Naive B cell (primary cell): ENCODE data around the gene CCDC71L. TPM values are rescaled to one million over a fixed set of nuclear protein-coding genes. Genes with fewer than 3 reads are reported as not detected.
A peak's percentile ranks its signal among the peaks of the same experiment; 100 is the strongest.
"Not testable (repeated sequence)": the region's sequence is repeated elsewhere in the genome, so short reads cannot be mapped to it uniquely, and the experiment has no call there.

Experiments
- ATAC-seq, 2 donors: fragments of 150-1000 bp; cut with Tn5 transposase; 2 replicates each; pipeline ENCODE4 v1.10.0; 2021; ENCODE audit warnings: low read depth in 2 of 2, mild to moderate bottlenecking in 2 of 2, moderate library complexity in 2 of 2
- DNase-seq: peaks from one replicate; pipeline ENCODE4 v3.0.0; 2022
- H3K27ac Mint-ChIP-seq, 6 donors: one replicate each; pipeline ENCODE4 v1.8.0; 2020 to 2022; ENCODE audit warnings: mild to moderate bottlenecking in 6 of 6, mixed read lengths in 6 of 6, moderate library complexity in 5 of 6, inconsistent platforms in 2 of 6
- H3K27me3 Mint-ChIP-seq, 3 donors: one replicate each; pipeline ENCODE4 v1.8.0; 2021 to 2022; ENCODE audit warnings: mixed read lengths in 3 of 3, mild to moderate bottlenecking in 1 of 3
- H3K36me3 Mint-ChIP-seq, 2 donors: one replicate each; pipeline ENCODE4 v1.8.0; 2020 to 2022; ENCODE audit warnings: mixed read lengths in 2 of 2, inconsistent platforms in 1 of 2, mild to moderate bottlenecking in 1 of 2
- H3K4me1 Mint-ChIP-seq, 3 donors: one replicate each; pipeline ENCODE4 v1.8.0; 2020 to 2022; ENCODE audit warnings: mixed read lengths in 3 of 3, inconsistent platforms in 1 of 3, mild to moderate bottlenecking in 1 of 3, moderate library complexity in 1 of 3
- H3K4me3 Mint-ChIP-seq, 8 donors: one replicate each; pipeline ENCODE4 v1.8.0; 2020 to 2022; ENCODE audit warnings: mild to moderate bottlenecking in 8 of 8, mixed read lengths in 8 of 8, moderate library complexity in 8 of 8, inconsistent platforms in 2 of 8
- H3K9me3 Mint-ChIP-seq, 7 donors: one replicate each; pipeline ENCODE4 v1.8.0; 2020 to 2022; ENCODE audit warnings: mixed read lengths in 7 of 7, mild to moderate bottlenecking in 5 of 7, inconsistent platforms in 2 of 7, moderate library complexity in 1 of 7
- polyA plus RNA-seq, 6 donors: library from polyadenylated mRNA; unstranded; fragments of 300-500 nt; fragmentation: Illumina TruSeq; gene quantifications; one replicate each; pipeline ENCODE4 v1.2.3, GENCODE V29; 2021; ENCODE audit warnings: low read depth in 6 of 6

The CCDC71L gene
- 10 to 100 TPM in 1 of 6 donors, 1 to 10 TPM in 5; 6.9 to 11.1 (median 8.8) TPM for polyA plus RNA-seq

DNA sequence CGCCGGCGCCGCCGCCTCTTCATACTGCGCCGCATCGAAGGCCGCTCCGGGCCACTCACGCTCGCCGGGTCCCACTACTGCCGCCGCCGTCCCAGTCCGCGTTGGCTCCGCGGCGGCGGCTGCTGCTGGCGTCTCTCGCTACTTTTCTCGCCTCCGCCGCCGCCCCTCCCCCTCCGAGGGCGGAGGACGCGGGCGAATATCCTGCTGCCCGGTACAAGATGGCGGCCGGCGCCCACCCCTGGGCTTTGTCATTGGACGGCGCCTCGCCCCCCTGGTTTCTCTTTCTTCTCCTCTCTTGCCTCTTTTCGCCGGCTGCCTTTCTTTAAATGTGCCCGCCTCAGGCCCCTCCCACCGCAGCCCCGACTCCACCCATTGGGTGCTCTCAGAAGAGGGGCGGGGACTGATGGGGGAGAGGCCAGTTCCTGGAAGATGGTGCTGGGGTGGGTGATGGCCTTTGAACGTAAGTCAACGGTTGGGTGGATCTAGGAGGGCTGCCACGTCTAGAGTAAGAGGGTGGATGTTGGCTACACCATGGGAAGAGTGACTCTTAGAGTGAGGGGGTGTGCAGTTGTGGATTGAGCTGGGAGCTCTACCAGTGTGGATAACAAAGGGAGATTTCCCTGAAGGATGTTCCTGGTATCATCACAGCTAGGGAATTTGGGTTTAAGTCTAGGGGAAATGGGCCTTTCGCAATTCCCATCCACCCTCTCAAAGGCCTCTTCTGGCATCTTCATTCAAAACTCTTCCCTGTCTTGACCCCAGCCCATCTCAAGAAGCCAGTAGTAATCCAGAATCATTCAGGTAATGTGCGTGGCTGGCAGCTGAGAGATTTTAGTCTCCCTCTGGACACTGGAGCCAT lies at the start of gene CCDC71L:
Gene CCDC71L, minus strand, starts transcription at position 297 of the 859 bp plus-strand sequence. Its CDS starts 262 bp downstream, at position 35.
- no peaks in the 10 kb centered on the region for H3K27me3 Mint-ChIP-seq
- DNase-seq (peak; percentile 94), ATAC-seq (peak; percentile 78 to 80)
- H3K9me3 Mint-ChIP-seq: peaks cover 0 to 5% (median 2%) of the 10 kb centered on the region in 7 donors
- H3K4me1 Mint-ChIP-seq: peaks cover 11 to 25% (median 17%) of the 10 kb centered on the region in 3 donors
- no peaks in the 10 kb centered on the region for H3K36me3 Mint-ChIP-seq
- peak within 1 kb of the TSS; percentile 82 to 98 (median 94) for H3K4me3 Mint-ChIP-seq
- H3K27ac Mint-ChIP-seq: peak within 1 kb of the TSS; percentile 89 to 96 (median 92)

DNA sequence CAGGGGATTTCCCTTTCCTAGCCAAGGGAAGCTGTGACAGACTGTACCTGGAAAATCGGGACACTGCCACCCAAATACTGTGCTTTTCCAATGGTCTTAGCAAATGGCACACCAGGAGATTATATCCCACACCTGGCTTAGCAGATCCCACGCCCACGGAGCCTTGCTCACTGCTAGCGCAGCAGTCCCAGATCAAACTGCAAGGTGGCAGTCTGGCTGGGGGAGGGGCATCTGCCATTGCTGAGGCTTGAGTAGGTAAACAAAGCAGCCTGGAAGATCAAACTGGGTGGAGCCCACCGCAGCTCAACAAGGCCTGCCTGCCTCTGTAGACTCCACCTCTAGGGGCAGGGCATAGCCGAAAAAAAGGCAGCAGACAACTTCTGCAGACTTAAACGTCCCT lies 48.6 kb upstream of the CCDC71L start:
- H3K9me3 Mint-ChIP-seq, ATAC-seq, DNase-seq, H3K27ac Mint-ChIP-seq, H3K27me3 Mint-ChIP-seq, H3K4me1 Mint-ChIP-seq, H3K36me3 Mint-ChIP-seq, H3K4me3 Mint-ChIP-seq: not testable (repeated sequence)

DNA sequence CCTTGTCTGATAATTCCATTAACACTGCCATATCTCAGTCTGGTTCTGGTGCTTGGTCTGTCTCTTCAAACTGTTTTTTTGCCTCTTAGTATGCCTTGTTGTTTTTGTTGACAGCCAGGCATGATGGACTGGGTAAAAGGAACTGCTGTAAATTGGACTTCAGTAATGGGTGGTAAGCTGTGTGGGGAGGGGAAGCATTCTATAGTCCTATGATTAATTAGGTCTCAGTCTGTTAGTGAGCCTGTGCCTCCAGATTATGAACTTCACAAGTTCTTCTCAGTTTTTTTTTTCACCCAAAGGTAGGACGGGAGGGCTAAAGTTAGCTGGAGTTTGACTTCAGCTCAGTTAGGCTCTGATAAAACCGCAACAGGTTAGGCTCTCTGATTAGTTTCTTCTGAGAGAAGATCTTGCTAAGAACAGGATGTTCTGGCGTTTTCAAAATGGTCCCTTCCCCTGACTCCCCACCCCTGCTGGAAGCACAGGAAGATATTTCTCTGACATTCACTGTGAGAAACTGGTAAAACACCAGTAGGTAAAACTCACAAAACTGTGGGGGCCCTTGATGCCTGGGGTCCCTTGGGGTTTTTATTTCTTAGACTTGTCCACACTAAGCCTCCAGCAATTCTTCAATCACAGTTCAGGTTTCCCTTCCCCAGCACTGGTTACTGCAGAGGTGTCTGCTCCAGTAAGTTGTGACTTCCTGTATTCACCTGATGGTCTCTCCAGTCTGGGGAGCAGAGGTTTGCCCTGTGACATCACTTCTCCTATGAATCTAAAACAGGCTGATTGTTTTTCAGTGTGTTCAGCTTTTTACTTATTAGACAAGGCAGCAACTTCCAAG lies 43.3 kb upstream of the CCDC71L start:
- Mint-ChIP-seq H3K27me3 (no peaks in the 10 kb centered on the region), H3K4me3 (no peak overlapping the region), H3K9me3 (peaks cover 0 to 2% (median 0%) of the 10 kb centered on the region in 7 donors), H3K4me1 (peaks cover 0 to 6% (median 3%) of the 10 kb centered on the region in 3 donors), H3K27ac (peak overlapping the region in 3 of 6 donors; percentile 11 to 66 (median 54)), H3K36me3 (no peaks in the 10 kb centered on the region)
- DNase-seq (peak; percentile 17), ATAC-seq (peak; percentile 86 to 96)

DNA sequence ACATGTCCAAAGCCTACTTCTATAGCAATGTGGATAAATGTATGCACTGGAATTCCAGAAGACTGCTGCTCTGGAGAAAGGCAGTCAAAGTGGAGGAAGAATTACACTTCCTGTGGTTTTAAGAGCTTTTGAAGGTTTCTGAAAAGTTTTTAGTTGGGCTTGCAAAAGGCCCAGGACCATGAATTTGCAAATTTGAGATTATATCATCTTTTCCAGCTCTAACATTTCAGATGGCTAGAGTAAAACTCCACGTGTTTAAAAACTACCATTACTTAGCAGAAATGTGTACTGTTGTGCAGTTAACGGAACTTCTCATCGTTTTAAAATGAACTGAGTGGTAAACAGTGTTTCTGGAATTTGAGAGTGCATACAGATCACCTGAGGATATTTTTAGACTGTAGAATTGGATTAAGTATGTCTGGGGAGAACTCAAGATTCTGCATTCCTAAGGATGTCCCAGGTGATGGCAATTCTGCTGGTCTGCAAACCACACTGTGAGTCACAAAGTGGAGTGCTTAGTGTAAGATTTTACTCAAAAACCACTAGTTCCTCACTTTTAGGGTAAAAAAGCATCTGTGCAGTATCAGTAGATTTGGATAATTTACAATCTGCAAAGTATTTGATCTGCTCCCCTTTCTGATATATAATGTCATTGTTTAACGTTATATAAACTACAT lies 32.9 kb upstream of the CCDC71L start:
- H3K4me1 Mint-ChIP-seq: no peaks in the 10 kb centered on the region
- no peak overlapping the region for H3K27ac Mint-ChIP-seq
- H3K4me3 Mint-ChIP-seq: no peak overlapping the region
- H3K27me3 Mint-ChIP-seq: no peaks in the 10 kb centered on the region
- peaks cover 0 to 4% (median under 1%) of the 10 kb centered on the region in 7 donors for H3K9me3 Mint-ChIP-seq
- ATAC-seq (no peak), DNase-seq (no peak)
- no peaks in the 10 kb centered on the region for H3K36me3 Mint-ChIP-seq

DNA sequence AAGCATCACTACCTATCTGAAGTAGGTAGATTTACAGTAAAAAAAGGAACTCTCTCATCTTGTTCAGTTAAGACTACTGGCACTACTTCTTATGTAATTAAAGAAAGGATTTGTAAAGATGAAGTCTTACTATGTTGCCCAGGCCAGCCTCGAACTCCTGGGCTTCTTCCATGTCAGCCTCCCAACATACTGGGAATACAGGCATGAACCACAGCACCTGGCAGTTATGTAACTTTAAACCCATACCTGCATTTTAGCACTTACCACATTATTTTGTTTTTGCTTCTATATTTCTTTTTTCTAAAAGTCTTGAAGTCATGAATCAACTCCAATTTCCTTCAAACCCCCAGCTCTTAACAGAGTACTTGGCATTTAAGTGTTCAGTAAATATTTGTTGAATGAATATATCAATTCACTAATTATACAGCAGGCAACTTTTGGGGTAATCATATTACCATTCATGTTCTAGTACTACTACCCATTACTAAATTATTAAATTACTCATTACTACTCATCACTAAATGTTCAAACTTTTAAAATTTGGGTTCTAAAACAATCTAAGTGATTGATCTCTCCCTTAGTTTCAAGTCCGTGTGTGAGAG lies 31.6 kb upstream of the CCDC71L start:
- Mint-ChIP-seq H3K36me3 (peaks cover 0 to 7% of the 10 kb centered on the region in 2 donors), H3K27ac (no peak overlapping the region), H3K9me3 (peaks cover 0 to 13% (median 7%) of the 10 kb centered on the region in 7 donors), H3K4me1 (no peaks in the 10 kb centered on the region), H3K27me3 (no peaks in the 10 kb centered on the region), H3K4me3 (no peak overlapping the region)
- DNase-seq (no peak), ATAC-seq (no peak)

DNA sequence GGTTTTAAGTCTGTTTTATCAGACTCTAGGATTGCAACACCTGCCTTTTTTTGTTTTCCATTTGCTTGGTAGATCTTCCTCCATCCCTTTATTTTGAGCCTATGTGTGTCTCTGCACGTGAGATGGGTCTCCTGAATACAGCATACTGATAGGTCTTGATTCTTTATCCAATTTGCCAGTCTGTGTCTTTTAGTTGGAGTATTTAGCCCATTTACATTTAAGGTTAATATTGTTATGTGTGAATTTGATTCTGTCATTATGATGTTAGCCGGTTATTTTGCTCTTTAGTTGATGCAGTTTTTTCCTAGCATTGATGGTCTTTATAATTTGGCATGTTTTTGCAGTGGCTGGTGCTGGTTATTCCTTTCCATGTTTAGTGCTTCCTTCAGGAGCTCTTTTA lies 27.2 kb upstream of the CCDC71L start:
- H3K27ac Mint-ChIP-seq, H3K36me3 Mint-ChIP-seq, DNase-seq, H3K27me3 Mint-ChIP-seq, ATAC-seq, H3K4me1 Mint-ChIP-seq, H3K4me3 Mint-ChIP-seq: not testable (repeated sequence)
- peaks cover 0 to 21% (median 10%) of the 10 kb centered on the region in 7 donors for H3K9me3 Mint-ChIP-seq

DNA sequence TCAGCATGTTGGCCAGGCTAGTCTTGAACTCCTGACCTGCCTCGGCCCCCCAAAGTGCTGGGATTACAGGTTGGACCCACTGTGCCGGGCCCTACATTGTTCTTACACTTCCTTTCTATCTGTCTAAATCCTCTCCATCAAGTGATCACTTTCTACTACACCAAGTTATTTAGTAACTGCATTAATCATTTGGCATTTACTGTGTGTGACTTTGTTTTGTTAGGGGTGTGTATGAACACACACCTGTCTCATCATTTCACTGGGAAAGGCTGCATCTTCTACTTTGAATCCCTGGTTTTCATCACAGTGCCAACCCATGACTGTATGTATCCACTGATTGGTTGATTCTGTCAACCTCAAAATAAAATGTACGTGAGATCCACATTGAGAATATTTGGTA lies 23.0 kb upstream of the CCDC71L start:
- H3K36me3 Mint-ChIP-seq: peaks cover 0 to 7% of the 10 kb centered on the region in 2 donors
- no peak overlapping the region for H3K27ac Mint-ChIP-seq

DNA sequence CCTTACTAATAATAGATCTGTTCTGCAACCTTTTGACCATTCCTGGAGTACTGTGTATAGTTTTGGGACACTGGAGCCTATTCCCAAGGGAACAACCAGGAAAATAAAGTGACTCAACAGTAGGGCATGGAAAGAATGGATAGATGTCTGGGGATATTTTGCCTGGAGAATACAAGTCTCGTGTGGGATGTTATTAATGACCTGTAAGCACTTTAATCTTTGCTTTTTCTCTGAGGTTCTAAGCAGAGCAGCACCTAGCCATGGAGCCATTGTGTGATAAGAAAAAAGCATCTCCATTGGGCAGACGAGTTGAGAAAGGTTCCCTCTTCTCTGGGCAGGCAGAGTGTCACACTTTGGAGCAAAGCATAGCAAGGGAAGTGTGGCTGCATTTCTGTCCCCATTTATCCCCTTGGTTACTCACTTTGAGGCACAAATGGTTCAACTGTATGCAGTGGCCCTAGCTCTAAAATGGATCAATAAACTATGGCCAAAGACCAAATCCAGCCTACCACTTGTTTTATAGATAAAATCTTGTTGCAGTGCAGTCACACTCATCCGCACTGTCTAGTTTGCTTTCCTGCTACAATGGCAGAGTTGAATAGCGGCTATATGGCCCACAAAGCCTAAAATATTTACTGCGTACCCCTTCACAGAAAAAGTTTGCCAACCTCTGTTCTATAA lies 21.0 kb upstream of the CCDC71L start:
- ATAC-seq (no peak), DNase-seq (no peak)
- Mint-ChIP-seq H3K4me1 (peaks cover 3 to 9% (median 4%) of the 10 kb centered on the region in 3 donors), H3K4me3 (no peak overlapping the region), H3K9me3 (peaks cover 0 to 10% (median 2%) of the 10 kb centered on the region in 7 donors), H3K27ac (no peak overlapping the region), H3K27me3 (no peaks in the 10 kb centered on the region), H3K36me3 (no peaks in the 10 kb centered on the region)

More for the DNA sequence above, 23.0 kb upstream of the CCDC71L start:
- Mint-ChIP-seq H3K27me3 (no peaks in the 10 kb centered on the region), H3K9me3 (peaks cover 0 to 21% (median 10%) of the 10 kb centered on the region in 7 donors), H3K4me3 (no peak overlapping the region), H3K4me1 (peaks cover 3 to 5% (median 4%) of the 10 kb centered on the region in 3 donors)
- ATAC-seq (no peak), DNase-seq (no peak)

DNA sequence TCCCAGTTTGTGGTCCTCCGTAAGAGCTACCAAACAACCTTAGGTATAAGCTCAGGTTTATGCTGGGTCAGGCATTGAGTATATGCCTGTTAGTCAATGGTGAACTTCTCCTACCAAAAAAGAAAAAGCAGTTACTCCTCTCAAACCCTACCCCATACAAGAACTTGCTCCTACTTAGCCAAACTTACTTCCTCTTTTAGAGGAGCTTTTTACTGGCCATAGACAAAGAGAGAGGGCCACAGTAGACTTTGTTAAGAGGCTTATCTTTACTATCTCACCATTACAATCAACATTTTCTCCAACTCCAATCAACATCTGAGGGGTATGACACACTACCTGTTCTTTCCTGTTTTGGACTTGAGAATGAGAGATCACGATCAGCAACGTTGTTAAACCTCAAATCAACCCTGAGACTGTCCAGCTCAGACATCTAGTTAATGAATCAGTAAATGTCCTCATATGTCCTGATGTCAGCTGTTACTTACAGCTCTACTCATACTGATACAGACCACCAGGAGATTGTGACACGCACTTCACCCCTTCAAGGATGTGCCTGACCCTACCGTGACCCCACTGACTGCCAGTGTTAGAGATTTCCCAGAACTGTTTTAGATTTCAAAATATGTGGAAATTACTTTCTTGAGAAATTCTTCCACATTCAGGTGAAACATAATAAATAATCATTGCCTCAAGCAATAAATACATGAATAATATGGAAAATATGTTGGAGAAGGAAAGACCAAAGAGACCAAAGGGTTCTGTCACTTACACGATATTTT lies 18.4 kb upstream of the CCDC71L start:
- peaks cover 7 to 9% (median 8%) of the 10 kb centered on the region in 3 donors for H3K4me1 Mint-ChIP-seq
- no peak for DNase-seq
- no peaks in the 10 kb centered on the region for H3K36me3 Mint-ChIP-seq
- H3K27ac Mint-ChIP-seq: no peak overlapping the region
- peak; percentile 30 to 36 for ATAC-seq
- no peaks in the 10 kb centered on the region for H3K27me3 Mint-ChIP-seq
- H3K9me3 Mint-ChIP-seq: peaks cover 0 to 4% (median 0%) of the 10 kb centered on the region in 7 donors
- no peak overlapping the region for H3K4me3 Mint-ChIP-seq

DNA sequence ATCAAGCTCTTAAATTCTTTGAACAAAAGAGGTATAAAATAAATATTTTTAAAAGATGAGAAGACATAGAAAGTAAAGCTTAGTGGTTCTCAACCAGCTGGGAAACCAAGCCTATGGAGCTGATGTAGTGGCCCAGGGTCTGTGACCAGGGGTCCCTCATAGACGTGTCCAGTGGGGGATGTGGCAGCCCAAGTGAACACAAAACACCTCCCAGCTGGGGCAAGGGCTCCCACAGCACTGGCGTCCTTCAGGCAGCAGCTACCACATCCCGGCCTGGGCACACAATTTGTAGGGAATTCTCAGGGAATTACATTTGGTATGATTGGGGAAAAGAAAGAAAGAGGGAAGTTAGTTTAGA lies 17.8 kb upstream of the CCDC71L start:
- DNase-seq (no peak), ATAC-seq (no peak)
- no peak overlapping the region for H3K27ac Mint-ChIP-seq
- H3K9me3 Mint-ChIP-seq: peaks cover 0 to 4% (median 0%) of the 10 kb centered on the region in 7 donors
- H3K27me3 Mint-ChIP-seq: no peaks in the 10 kb centered on the region
- no peak overlapping the region for H3K4me3 Mint-ChIP-seq
- no peaks in the 10 kb centered on the region for H3K36me3 Mint-ChIP-seq
- H3K4me1 Mint-ChIP-seq: peaks cover 7 to 9% (median 8%) of the 10 kb centered on the region in 3 donors

DNA sequence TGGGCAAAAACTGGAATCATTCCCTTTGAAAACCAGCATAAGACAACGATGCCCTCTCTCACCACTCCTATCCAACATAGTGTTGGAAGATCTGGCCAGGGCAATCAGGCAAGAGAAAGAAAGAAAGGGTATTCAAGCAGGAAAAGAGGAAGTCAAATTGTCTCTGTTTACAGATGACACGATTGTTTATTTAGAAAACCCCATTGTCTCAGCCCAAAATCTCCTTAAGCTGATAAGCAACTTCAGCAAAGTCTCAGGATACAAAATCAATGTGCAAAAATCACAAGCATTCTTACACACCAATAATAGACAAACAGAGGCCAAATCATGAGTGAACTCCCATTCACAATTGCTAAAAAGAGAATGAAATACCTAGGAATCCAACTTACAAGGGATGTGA lies 15.5 kb upstream of the CCDC71L start:
- H3K27me3 Mint-ChIP-seq, DNase-seq, ATAC-seq, H3K9me3 Mint-ChIP-seq, H3K4me1 Mint-ChIP-seq, H3K4me3 Mint-ChIP-seq, H3K36me3 Mint-ChIP-seq: not testable (repeated sequence)
- peak overlapping the region in 1 of 6 donors; percentile 3 for H3K27ac Mint-ChIP-seq

DNA sequence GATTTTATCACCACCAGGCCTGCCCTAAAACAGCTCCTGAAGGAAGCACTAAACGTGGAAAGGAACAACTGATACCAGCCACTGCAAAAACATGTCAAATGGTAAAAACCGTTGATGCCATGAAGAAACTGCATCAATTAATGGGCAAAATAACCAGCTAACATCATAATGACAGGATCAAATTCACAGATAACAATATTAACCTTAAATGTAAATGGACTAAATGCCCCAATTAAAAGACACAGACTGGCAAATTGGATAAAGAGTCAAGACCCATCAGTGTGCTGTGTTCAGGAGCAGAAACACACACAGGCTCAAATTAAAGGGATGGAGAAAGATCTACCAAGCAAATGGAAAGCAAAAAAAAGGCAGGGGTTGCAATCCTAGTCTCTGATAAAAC lies 12.7 kb upstream of the CCDC71L start:
- DNase-seq, H3K4me1 Mint-ChIP-seq, H3K4me3 Mint-ChIP-seq, H3K27me3 Mint-ChIP-seq, H3K9me3 Mint-ChIP-seq, ATAC-seq, H3K36me3 Mint-ChIP-seq, H3K27ac Mint-ChIP-seq: not testable (repeated sequence)
